H1 (cell line): ENCODE measurements around the gene ABI3BP. TPM values are rescaled to one million over a fixed set of nuclear protein-coding genes. Genes with fewer than 3 reads are reported as not detected.

Experiments
- CTCF ChIA-PET: fragments of 300-600 bp; sonication (Branson Sonifier 250); formaldehyde crosslinking; loops from one replicate; lab custom pipeline; 2021; ENCODE audit not compliant: partially characterized antibody; lab: Charles Lee
- POLR2A ChIA-PET: fragments of 300-600 bp; sonication (Branson Sonifier 250); formaldehyde crosslinking; loops from one replicate; lab custom pipeline; 2021; ENCODE audit warnings: inconsistent platforms; ENCODE audit not compliant: partially characterized antibody; lab: Charles Lee
- DNase-seq, 2 experiments: peaks; one replicate each; pipeline versions ENCODE4 v3.0.0 to v3.0.0-alpha.2; 2010 to 2022; ENCODE audit warnings: low spot score in 2 of 2, low read depth in 1 of 2, mixed read lengths in 1 of 2
- FAIRE-seq: peaks from 2 replicates; lab custom pipeline; 2011; peaks lifted over from hg19 to GRCh38; lab: Jason Lieb, UNC
- H2AFZ ChIP-seq: 2 replicates; pipeline ENCODE4 v1.8.1; 2012; ENCODE audit warnings: low read length, inconsistent platforms
- H2AK5ac ChIP-seq: 2 replicates; pipeline ENCODE4 v1.6.1; 2013; ENCODE audit warnings: low read depth, low read length
- H2BK120ac ChIP-seq: replicated peaks from 2 replicates; pipeline ENCODE3; 2013; ENCODE audit warnings: low read depth, low read length, inconsistent platforms
- H2BK12ac ChIP-seq: 2 replicates; pipeline ENCODE4 v1.6.1; 2013; ENCODE audit warnings: low read depth, low read length
- H2BK15ac ChIP-seq: 2 replicates; pipeline ENCODE4 v1.6.1; 2013; ENCODE audit warnings: low read length
- H2BK20ac ChIP-seq: 2 replicates; pipeline ENCODE4 v1.6.1; 2013; ENCODE audit warnings: low read length
- H2BK5ac ChIP-seq: 2 replicates; pipeline ENCODE4 v1.6.1; 2013; ENCODE audit warnings: low read depth, low read length
- H3K14ac ChIP-seq: 2 replicates; pipeline ENCODE4 v1.6.1; 2013; ENCODE audit warnings: inconsistent platforms; ENCODE audit not compliant: insufficient read length
- H3K18ac ChIP-seq: 2 replicates; pipeline ENCODE4 v1.6.1; 2013; ENCODE audit warnings: low read length; ENCODE audit errors: extremely low read depth
- H3K23ac ChIP-seq: 2 replicates; pipeline ENCODE4 v1.6.1; 2013; ENCODE audit warnings: inconsistent platforms; ENCODE audit not compliant: insufficient read length
- H3K23me2 ChIP-seq: 2 replicates; pipeline ENCODE4 v1.6.1; 2013; ENCODE audit warnings: low read depth, low read length
- H3K27ac ChIP-seq: 2 replicates; pipeline ENCODE4 v1.6.1; 2011; ENCODE audit warnings: low read depth, low read length, inconsistent platforms
- H3K27me3 ChIP-seq, 4 experiments: replicated peaks in 1 of 4; 1 replicate in 1 of 4; 2 replicates in 3 of 4; pipeline versions ENCODE4 v1.6.1 to v1.8.1; 2011 to 2013; ENCODE audit warnings: low read length in 3 of 4, mild to moderate bottlenecking in 3 of 4, inconsistent platforms in 2 of 4, mixed read lengths in 2 of 4, moderate library complexity in 1 of 4; ENCODE audit not compliant: control insufficient read depth in 3 of 4, insufficient read depth in 3 of 4; ENCODE audit errors: extremely low read depth in 1 of 4
- H3K36me3 ChIP-seq, 4 experiments: 2 replicates each; pipeline versions ENCODE4 v1.6.1 to v1.8.1; 2011 to 2013; ENCODE audit warnings: mild to moderate bottlenecking in 4 of 4, low read length in 3 of 4, moderate library complexity in 2 of 4, control low read depth in 1 of 4, inconsistent platforms in 1 of 4; ENCODE audit not compliant: insufficient read depth in 4 of 4, control insufficient read depth in 2 of 4
- H3K4ac ChIP-seq: replicated peaks from 2 replicates; pipeline ENCODE3; 2013; ENCODE audit warnings: low read length, low read depth, mixed read lengths, inconsistent platforms; ENCODE audit not compliant: insufficient read length
- H3K4me1 ChIP-seq, 4 experiments: replicated peaks in 1 of 4; 1 replicate in 1 of 4; 2 replicates in 3 of 4; pipeline versions ENCODE4 v1.6.1 to v1.8.1; 2011 to 2013; ENCODE audit warnings: low read length in 3 of 4, inconsistent platforms in 2 of 4, mixed read lengths in 1 of 4; ENCODE audit not compliant: insufficient read depth in 4 of 4, control insufficient read depth in 3 of 4
- H3K4me2 ChIP-seq, 2 experiments: 2 replicates each; pipeline versions ENCODE4 v1.6.1 to v1.8.1; 2011 to 2013; ENCODE audit warnings: low read depth in 2 of 2, low read length in 2 of 2, control low read depth in 1 of 2, inconsistent platforms in 1 of 2, mild to moderate bottlenecking in 1 of 2; ENCODE audit not compliant: insufficient read depth in 1 of 2
- H3K4me3 ChIP-seq, 4 experiments: fragments of 200-600, 300-600 bp in 1 of 4; sonication (generic), shearing (Covaris generic), sonication (Bioruptor Twin) in 1 of 4; 2 replicates each; pipeline versions ENCODE4 v1.5.1 to v1.8.1; 2011 to 2016; ENCODE audit warnings: low read length in 4 of 4, low read depth in 3 of 4, control low read depth in 2 of 4, inconsistent platforms in 2 of 4, mild to moderate bottlenecking in 2 of 4, mixed read lengths in 1 of 4, moderate library complexity in 1 of 4; ENCODE audit not compliant: insufficient read depth in 2 of 4; ENCODE audit errors: extremely low read depth in 1 of 4
- H3K56ac ChIP-seq: replicated peaks from 2 replicates; pipeline ENCODE3; 2013; ENCODE audit warnings: low read depth, mild to moderate bottlenecking, mixed read lengths, low read length, inconsistent platforms; ENCODE audit not compliant: insufficient read length
- H3K79me1 ChIP-seq: 2 replicates; pipeline ENCODE4 v1.6.1; 2013; ENCODE audit warnings: low read depth, low read length, control low read depth
- H3K79me2 ChIP-seq, 2 experiments: 2 replicates each; pipeline versions ENCODE4 v1.6.1 to v1.8.1; 2012 to 2013; ENCODE audit warnings: low read length in 2 of 2, mild to moderate bottlenecking in 2 of 2, inconsistent platforms in 1 of 2; ENCODE audit not compliant: insufficient read depth in 2 of 2, control insufficient read depth in 1 of 2
- H3K9ac ChIP-seq, 4 experiments: replicated peaks in 1 of 4; 1 replicate in 1 of 4; 2 replicates in 3 of 4; pipeline versions ENCODE4 v1.6.1 to v1.8.1; 2011 to 2013; ENCODE audit warnings: low read depth in 3 of 4, low read length in 3 of 4, control low read depth in 2 of 4, mild to moderate bottlenecking in 2 of 4, moderate library complexity in 2 of 4, inconsistent platforms in 1 of 4; ENCODE audit errors: extremely low read depth in 1 of 4
- H3K9me3 ChIP-seq, 2 experiments: 2 replicates each; pipeline versions ENCODE4 v1.6.1 to v1.8.1; 2012 to 2013; ENCODE audit warnings: mild to moderate bottlenecking in 2 of 2, moderate library complexity in 2 of 2, control low read depth in 1 of 2, inconsistent platforms in 1 of 2, low read depth in 1 of 2, low read length in 1 of 2, mixed read lengths in 1 of 2; ENCODE audit not compliant: insufficient read depth in 2 of 2
- H4K20me1 ChIP-seq, 2 experiments: replicated peaks in 1 of 2; 2 replicates each; pipeline versions ENCODE3 to v1.8.1; 2011 to 2013; ENCODE audit warnings: inconsistent platforms in 2 of 2, low read length in 2 of 2, mild to moderate bottlenecking in 1 of 2; ENCODE audit not compliant: insufficient read depth in 2 of 2, control insufficient read depth in 1 of 2
- H4K5ac ChIP-seq: 2 replicates; pipeline ENCODE4 v1.6.1; 2013; ENCODE audit warnings: low read length, low read depth, mixed read lengths, inconsistent platforms; ENCODE audit not compliant: insufficient read length
- H4K8ac ChIP-seq: 2 replicates; pipeline ENCODE4 v1.8.0; 2013; ENCODE audit warnings: mild to moderate bottlenecking, moderate library complexity, low read length, inconsistent platforms; ENCODE audit not compliant: insufficient read depth; ENCODE audit errors: extremely low read depth
- H4K91ac ChIP-seq: replicated peaks from 2 replicates; pipeline ENCODE3; 2013; ENCODE audit warnings: low read length, mixed read lengths, inconsistent platforms; ENCODE audit not compliant: insufficient read length
- BACH1 ChIP-seq: IDR thresholded peaks from 2 replicates; pipeline ENCODE4 v1.6.1; 2012; ENCODE audit warnings: low read length, improper control_type of control experiment
- BCL11A ChIP-seq, 2 experiments: IDR thresholded peaks; one replicate each; pipeline ENCODE4 v1.6.1; 2011; ENCODE audit warnings: low read depth in 2 of 2, low read length in 2 of 2, mild to moderate bottlenecking in 2 of 2
- EZH2 ChIP-seq: fragments of 200-600 bp; sonication (generic); IDR thresholded peaks from 2 replicates; pipeline ENCODE4 v1.7.1; 2012; ENCODE audit warnings: low read depth, mild to moderate bottlenecking, moderate library complexity, low read length, inconsistent platforms; ENCODE audit not compliant: severe bottlenecking
- MAFK ChIP-seq: IDR thresholded peaks from 2 replicates; pipeline ENCODE4 v1.6.1; 2012; ENCODE audit warnings: low read depth, mild to moderate bottlenecking, improper control_type of control experiment, low read length
- NRF1 ChIP-seq: IDR thresholded peaks from 2 replicates; pipeline ENCODE4 v1.6.1; 2011; ENCODE audit warnings: mild to moderate bottlenecking, low read depth, low read length, improper control_type of control experiment
- RXRA ChIP-seq: IDR thresholded peaks from 2 replicates; pipeline ENCODE4 v1.6.1; 2011; ENCODE audit warnings: low read depth, mild to moderate bottlenecking, low read length, moderate library complexity; ENCODE audit not compliant: insufficient read depth
- SP1 ChIP-seq: IDR thresholded peaks from 2 replicates; pipeline ENCODE4 v1.6.1; 2011; ENCODE audit warnings: low read depth, low read length
- SUZ12 ChIP-seq: fragments of 200-600 bp; sonication (generic); IDR thresholded peaks from 2 replicates; pipeline ENCODE4 v1.6.1; 2012; ENCODE audit warnings: mild to moderate bottlenecking, inconsistent platforms, low read length, moderate library complexity, mixed read lengths
- TBP ChIP-seq: IDR thresholded peaks from 2 replicates; pipeline ENCODE4 v1.6.1; 2011; ENCODE audit warnings: low read depth, low read length, improper control_type of control experiment
- WGBS, 2 experiments: shearing (Covaris generic) in 1 of 2; methylation state at CpG; one replicate each; pipeline versions ENCODE4 v1.1.6 to v1.1.7; 2013 to 2015; ENCODE audit warnings: low lambda C conversion rate in 2 of 2, mixed read lengths in 2 of 2, inconsistent platforms in 1 of 2, low coverage in 1 of 2, missing lambda C conversion rate in 1 of 2; ENCODE audit not compliant: insufficient replicate concordance in 2 of 2, insufficient coverage in 1 of 2, insufficient read length in 1 of 2; ENCODE audit errors: extremely low coverage in 1 of 2, missing lambda C conversion rate in 1 of 2; 5-methylcytosine and 5-hydroxymethylcytosine counted together
- polyA plus RNA-seq, 7 experiments: library from polyadenylated mRNA; depleted of rRNA in 3 of 7; stranded (reverse) in 5 of 7; unstranded in 2 of 7; fragments of >200 nt in 5 of 7; fragments of 200-250 nt in 2 of 7; gene quantifications; 1 replicate in 5 of 7; 2 replicates in 1 of 7; 4 replicates in 1 of 7; pipeline versions ENCODE4 v1.2.1 to v1.2.3, GENCODE V29; 2011 to 2013; ENCODE audit warnings: missing spikeins in 2 of 7, mixed read lengths in 2 of 7
- total RNA-seq: library from RNA; stranded (reverse); fragmentation: NEBNext Ultra II Directional; extraction: Animal tissue kit (Norgen Biotek cat#: 25700); gene quantifications from 2 replicates; pipeline ENCODE4 v1.2.1, GENCODE V29; 2021

Gene ABI3BP
- total and polyA plus RNA-seq, 2 of the 8 experiments (the other 6 are each of a cell fraction or from before 2014, with no cell fraction given) = 0.08 to 0.32 TPM

DNA sequence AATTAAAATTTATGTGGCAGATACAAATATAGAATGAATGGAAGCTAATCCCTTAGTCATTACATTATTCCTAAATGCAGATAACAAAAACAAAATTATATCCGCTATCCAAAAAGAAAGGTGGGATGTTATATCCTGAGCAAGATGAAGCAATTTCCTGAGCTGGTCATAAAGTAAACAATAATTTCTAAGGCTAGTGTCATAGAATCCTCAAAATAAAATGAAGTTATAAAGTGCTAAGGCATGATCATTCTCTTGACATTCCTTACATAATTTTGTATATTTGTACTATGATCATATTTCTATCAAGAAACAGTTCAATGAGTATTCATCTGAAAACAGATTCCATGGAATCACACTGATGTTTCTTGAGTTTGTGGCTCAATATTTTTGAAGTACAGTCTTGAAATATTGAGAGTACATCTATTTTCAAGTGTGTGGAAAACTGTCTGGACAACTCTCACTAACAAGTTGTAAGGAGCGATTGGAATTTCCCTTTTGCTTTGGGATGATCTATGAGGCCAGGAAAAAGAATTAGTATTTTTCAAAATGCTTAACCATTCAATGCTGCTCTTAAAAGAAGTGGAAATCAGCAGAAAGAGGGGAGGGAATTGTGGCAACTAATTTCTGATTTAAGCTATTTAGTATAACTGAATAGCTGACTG, 92.4 kb downstream of the ABI3BP start:
- Histone ChIP-seq H3K36me3 (no peaks in the 10 kb centered on the region), H2AK5ac (no peak overlapping the region), H3K23ac (no peak overlapping the region), H3K4me1 (no peaks in the 10 kb centered on the region), H3K9ac (no peak overlapping the region), H2AFZ (no peak overlapping the region), H3K9me3 (no peaks in the 10 kb centered on the region), H3K4me2 (no peak overlapping the region), H4K91ac (no peak overlapping the region), H2BK15ac (no peak overlapping the region), H3K14ac (no peak overlapping the region), H4K5ac (no peak overlapping the region), H3K27me3 (no peaks in the 10 kb centered on the region; a peak in 1 of 7 replicates), H3K79me2 (no peaks in the 10 kb centered on the region), H3K79me1 (no peaks in the 10 kb centered on the region), H2BK12ac (no peak overlapping the region), H2BK20ac (no peak overlapping the region), H2BK5ac (no peak overlapping the region), H3K56ac (no peak overlapping the region), H3K4ac (no peak overlapping the region), H3K27ac (no peak overlapping the region), H3K23me2 (no peaks in the 10 kb centered on the region), H3K18ac (no peak overlapping the region), H2BK120ac (no peak overlapping the region), H4K20me1 (no peaks in the 10 kb centered on the region), H3K4me3 (no peak overlapping the region), H4K8ac (no peak overlapping the region)
- FAIRE-seq = no peak
- POLR2A ChIA-PET = no interaction called here
- WGBS, 2 experiments = 90% methylated on average over 2 of the region's 2 CpGs; no CpG with 5 or more reads in 1 of the 2 experiments
- CTCF ChIA-PET = no interaction called here
- DNase-seq = no peak
- TF ChIP-seq BACH1 (no peak), EZH2 (no peak), BCL11A (IDR thresholded peaks at IDR 0.05; ENCODE audit: low read depth in 2 of 2, low read length in 2 of 2) (no peak), TBP (no peak), SP1 (no peak), SUZ12 (no peak), MAFK (no peak), RXRA (no peak), NRF1 (no peak)
